WI38 (cell line): ENCODE data around the gene LAMA3.

Experiments
- H3K4me3 ChIP-seq: 2 replicates; pipeline ENCODE4 v1.5.1; 2011; ENCODE audit warnings: low read depth, mild to moderate bottlenecking, control low read depth, low read length
- TF ChIP-seq, protein P1 (sequence below): IDR thresholded peaks from 2 replicates; pipeline ENCODE4 v1.5.1; 2012; ENCODE audit warnings: low read depth, mild to moderate bottlenecking, control low read depth, low read length

The LAMA3 gene

DNA sequence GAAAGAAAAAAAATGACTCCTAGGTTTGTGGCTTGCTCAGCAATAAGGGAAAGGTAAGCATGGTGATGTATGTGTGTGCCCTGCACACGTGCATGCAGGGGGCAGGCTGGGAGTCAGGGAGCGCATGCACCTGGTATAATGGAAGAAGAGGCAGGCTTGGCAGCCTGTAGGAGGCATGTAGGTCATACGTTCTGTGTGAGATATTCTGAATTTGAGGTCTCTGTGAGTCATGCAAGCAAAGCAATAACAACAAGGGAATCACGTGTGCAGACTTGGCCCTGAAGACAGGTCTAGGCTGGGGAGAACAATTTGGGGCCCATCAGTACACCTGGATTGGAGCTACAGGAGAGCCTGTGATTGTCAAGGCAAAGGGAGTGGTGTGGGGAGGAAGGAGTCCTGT is 230.8 kb downstream of the LAMA3 start:
- TF ChIP-seq, protein P1, sequence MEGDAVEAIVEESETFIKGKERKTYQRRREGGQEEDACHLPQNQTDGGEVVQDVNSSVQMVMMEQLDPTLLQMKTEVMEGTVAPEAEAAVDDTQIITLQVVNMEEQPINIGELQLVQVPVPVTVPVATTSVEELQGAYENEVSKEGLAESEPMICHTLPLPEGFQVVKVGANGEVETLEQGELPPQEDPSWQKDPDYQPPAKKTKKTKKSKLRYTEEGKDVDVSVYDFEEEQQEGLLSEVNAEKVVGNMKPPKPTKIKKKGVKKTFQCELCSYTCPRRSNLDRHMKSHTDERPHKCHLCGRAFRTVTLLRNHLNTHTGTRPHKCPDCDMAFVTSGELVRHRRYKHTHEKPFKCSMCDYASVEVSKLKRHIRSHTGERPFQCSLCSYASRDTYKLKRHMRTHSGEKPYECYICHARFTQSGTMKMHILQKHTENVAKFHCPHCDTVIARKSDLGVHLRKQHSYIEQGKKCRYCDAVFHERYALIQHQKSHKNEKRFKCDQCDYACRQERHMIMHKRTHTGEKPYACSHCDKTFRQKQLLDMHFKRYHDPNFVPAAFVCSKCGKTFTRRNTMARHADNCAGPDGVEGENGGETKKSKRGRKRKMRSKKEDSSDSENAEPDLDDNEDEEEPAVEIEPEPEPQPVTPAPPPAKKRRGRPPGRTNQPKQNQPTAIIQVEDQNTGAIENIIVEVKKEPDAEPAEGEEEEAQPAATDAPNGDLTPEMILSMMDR, result no peak
- no peak overlapping the region for H3K4me3 ChIP-seq

DNA sequence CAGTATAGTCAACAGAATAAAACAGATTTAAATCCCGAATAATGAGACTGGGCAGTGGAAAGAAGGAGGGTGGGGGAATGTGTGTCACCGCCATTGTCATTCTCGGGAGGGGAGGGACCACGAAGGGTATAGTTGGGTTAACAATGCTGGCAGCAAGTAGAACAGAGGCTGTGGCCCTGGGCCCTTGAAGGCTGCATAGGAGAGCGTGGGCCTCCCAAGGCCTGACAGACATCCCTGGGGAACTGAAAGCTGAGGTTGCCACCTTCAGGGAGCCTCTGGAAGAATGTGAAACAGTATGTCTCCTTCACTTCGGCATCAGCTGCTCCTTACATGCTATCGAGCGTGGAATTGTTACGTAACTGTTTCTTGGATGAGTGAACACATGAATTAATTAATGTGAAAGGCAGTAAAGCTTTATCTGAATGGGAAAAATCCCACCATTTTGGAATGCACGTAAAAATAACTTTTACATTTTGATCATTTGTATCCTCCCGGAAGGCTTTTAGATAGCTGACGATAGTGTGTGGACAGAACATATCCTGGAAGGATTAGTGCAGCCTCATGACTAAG is 232.5 kb downstream of the LAMA3 start:
- H3K4me3 ChIP-seq, result no peak overlapping the region
- TF ChIP-seq, protein P1, result no peak

DNA sequence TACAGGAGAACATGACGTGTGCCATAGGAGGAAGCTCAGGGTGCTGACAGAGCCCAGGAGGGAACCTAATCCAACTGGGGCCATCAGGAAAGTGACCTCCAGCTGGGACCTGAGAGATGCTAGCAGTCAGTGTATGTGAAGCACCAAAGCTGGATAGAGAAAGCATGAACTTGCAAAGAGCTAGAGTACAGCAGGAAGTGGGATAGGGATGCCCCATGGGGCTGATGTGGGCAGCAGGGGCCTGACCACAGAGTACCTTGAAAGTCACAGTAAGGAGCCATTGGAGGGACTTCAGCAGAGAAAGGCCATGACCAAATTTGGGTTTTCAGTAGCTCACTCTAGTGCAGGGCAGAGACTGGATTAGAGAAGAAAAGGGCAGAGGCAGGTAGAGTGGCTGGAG is 233.7 kb downstream of the LAMA3 start:
- H3K4me3 ChIP-seq, result no peak overlapping the region
- TF ChIP-seq, protein P1, result no peak

DNA sequence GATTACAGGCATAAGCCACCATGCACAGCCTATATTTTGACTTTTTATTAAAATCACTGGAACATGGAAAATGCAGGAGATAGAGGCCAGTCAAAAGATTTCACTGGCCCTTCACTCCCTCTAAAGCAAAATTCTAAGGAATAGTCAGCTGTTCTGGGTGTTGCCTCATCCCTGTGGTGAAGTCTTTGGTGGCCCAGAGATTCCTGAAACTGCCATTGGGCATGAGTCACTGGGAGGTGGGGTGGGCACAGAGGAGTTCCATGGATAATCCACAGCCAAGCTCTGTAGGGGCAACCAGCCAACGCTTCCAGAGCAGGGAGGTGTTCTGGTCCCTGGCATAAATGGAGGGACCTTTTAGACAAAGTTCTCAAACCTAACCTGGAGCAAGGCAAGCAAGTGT is 235.6 kb downstream of the LAMA3 start:
- no peak overlapping the region for H3K4me3 ChIP-seq
- TF ChIP-seq, protein P1, result no peak

DNA sequence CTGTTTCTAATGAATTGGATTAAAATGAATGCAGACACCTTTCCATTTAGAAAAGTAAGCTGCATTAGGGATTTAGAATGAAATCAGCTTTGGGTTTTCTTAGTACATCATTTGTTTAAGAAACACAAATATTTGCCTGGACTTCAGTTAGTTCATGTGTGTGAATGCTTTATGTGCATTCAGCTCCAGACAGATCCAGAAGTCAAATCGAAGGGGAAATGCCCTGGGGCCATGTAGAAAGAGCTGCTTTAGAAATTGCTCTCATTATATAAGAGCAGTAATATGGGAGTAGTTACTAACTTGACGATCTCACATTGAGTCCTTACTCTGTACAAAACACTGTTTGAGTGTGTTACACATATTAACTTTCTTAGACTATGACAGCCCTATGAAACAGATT is 237.3 kb downstream of the LAMA3 start:
- TF ChIP-seq, protein P1, result no peak
- no peak overlapping the region for H3K4me3 ChIP-seq

DNA sequence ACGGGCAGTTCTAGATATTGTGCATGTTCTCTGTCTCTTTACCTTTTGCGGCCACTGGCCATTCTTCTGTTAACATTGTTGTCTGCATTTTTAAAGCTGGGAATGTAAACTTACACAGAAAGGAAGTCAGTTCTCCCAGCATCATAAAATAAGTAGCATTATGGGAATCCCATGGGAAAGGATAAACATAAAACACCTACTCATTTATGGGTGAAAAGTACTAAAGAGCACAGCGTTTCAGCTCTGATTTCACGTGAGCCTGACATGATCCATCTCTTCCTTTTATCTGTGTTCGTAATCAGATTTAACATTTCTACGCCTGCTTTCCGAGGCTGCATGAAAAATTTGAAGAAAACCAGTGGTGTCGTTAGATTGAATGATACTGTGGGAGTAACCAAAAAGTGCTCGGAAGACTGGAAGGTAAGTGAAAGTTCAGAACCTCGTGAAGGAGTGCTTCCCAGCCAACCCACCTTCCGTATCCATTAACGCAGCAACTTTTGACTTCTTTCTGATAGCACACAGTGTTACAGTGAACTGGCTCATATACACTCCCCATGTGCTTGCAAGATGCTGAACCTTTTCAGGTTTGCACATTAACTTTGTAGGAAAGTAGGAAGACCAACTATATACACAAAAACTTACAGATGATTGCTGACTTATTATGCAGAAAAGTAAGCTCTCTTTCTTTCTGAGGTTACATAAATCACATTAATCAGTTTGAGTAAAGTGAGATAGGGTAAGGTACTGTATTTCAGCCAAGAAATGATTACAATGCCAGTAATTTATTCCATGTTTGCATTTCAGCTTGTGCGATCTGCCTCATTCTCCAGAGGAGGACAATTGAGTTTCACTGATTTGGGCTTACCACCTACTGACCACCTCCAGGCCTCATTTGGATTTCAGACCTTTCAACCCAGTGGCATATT is 238.8 kb downstream of the LAMA3 start:
- H3K4me3 ChIP-seq, result no peak overlapping the region
- TF ChIP-seq, protein P1, result no peak

DNA sequence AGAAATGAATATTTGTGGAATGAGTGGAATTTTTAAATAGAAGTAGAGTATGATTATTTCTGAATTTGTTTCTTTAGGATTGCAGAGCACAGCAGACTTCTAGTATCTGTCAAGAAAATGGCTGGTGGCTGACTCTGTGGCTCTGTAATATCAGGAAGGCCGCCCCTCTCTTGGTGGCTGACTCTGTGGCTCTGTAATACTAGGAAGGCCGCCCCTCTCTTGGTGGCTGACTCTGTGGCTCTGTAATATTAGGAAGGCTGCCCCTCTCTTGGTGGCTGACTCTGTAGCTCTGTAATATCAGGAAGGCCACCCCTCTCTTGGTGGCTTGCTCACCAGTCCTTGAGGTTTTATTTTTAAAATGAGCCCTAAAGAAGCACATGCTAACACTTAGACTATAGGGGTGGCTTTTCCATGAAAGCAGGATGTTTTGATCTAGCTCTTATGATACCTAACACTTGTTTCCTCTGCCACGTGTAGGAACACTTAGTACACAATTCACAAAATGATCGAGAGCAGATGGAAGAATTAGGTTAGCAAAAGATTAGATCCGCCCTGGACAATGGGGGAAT is 240.2 kb downstream of the LAMA3 start:
- H3K4me3 ChIP-seq, result no peak overlapping the region
- TF ChIP-seq, protein P1, result no peak
